ENCODE measurements around the gene CROCC.

Gene CROCC

GRCh38 chr1:16968372-16968771 is 46.6 kb downstream of the CROCC start:
- no peak for DNase-seq
- H3K36me3 ChIP-seq: no peaks in the 10 kb centered on the region
- no peak overlapping the region for H3K4me3 ChIP-seq (ENCODE audit: low read depth, low read length)
- TF ChIP-seq, protein P1, sequence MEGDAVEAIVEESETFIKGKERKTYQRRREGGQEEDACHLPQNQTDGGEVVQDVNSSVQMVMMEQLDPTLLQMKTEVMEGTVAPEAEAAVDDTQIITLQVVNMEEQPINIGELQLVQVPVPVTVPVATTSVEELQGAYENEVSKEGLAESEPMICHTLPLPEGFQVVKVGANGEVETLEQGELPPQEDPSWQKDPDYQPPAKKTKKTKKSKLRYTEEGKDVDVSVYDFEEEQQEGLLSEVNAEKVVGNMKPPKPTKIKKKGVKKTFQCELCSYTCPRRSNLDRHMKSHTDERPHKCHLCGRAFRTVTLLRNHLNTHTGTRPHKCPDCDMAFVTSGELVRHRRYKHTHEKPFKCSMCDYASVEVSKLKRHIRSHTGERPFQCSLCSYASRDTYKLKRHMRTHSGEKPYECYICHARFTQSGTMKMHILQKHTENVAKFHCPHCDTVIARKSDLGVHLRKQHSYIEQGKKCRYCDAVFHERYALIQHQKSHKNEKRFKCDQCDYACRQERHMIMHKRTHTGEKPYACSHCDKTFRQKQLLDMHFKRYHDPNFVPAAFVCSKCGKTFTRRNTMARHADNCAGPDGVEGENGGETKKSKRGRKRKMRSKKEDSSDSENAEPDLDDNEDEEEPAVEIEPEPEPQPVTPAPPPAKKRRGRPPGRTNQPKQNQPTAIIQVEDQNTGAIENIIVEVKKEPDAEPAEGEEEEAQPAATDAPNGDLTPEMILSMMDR (IDR thresholded peaks at IDR 0.05; ENCODE audit: low read depth, low read length): no peak
- no peaks in the 10 kb centered on the region for H3K4me1 ChIP-seq
- H3K9me3 ChIP-seq: no peaks in the 10 kb centered on the region
- no peaks in the 10 kb centered on the region for H3K27me3 ChIP-seq

DNA sequence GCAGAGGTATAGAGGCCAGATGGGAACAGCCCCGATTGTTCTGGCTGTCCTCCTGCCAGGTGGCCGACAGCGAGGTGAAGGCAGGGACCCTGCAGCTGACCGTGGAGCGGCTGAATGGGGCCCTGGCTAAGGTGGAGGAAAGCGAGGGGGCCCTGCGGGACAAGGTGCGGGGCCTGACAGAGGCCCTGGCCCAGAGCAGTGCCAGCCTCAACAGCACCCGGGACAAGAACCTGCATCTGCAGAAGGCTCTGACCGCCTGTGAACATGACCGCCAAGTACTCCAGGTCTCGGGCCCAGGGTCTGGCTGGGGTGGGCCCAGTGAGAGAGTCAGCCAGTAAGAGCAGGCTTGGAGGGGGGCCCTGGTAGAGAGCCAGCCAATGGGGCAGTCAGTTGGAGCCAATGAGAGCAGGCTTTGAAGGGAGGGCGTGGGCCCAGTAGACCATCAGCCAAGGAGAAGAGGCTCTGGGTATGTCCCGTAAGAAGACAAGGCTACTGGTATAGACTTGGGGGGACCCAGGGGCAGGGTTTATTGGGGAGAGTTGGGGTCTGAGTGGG is 47.4 kb downstream of the CROCC start:
- Histone ChIP-seq H3K36me3 (no peaks in the 10 kb centered on the region), H3K4me1 (no peaks in the 10 kb centered on the region), H3K4me3 (ENCODE audit: low read depth, low read length) (no peak overlapping the region), H3K27me3 (no peaks in the 10 kb centered on the region), H3K9me3 (no peaks in the 10 kb centered on the region)
- TF ChIP-seq, protein P1 (IDR thresholded peaks at IDR 0.05; ENCODE audit: low read depth, low read length): no peak
- DNase-seq: no peak

DNA sequence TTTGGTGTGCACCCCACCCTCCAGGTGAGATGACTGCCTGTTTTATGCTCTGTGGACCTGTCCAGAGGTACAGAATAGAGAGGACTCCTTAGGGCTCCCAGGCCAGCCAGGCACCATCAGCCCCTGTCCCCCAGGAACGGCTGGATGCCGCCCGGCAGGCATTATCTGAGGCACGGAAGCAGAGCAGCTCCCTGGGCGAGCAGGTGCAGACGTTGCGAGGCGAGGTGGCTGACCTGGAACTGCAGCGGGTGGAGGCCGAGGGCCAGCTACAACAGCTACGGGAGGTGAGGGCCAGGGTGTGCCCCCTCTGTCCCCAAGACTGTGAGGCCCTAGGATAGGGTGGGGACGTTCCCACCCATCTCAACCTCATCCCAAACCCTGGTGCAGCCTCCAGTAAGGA is 47.9 kb downstream of the CROCC start:
- Histone ChIP-seq H3K4me3 (ENCODE audit: low read depth, low read length) (no peak overlapping the region), H3K36me3 (no peaks in the 10 kb centered on the region), H3K27me3 (no peaks in the 10 kb centered on the region), H3K9me3 (no peaks in the 10 kb centered on the region), H3K4me1 (no peaks in the 10 kb centered on the region)
- DNase-seq: no peak
- TF ChIP-seq, protein P1 (IDR thresholded peaks at IDR 0.05; ENCODE audit: low read depth, low read length): no peak

DNA sequence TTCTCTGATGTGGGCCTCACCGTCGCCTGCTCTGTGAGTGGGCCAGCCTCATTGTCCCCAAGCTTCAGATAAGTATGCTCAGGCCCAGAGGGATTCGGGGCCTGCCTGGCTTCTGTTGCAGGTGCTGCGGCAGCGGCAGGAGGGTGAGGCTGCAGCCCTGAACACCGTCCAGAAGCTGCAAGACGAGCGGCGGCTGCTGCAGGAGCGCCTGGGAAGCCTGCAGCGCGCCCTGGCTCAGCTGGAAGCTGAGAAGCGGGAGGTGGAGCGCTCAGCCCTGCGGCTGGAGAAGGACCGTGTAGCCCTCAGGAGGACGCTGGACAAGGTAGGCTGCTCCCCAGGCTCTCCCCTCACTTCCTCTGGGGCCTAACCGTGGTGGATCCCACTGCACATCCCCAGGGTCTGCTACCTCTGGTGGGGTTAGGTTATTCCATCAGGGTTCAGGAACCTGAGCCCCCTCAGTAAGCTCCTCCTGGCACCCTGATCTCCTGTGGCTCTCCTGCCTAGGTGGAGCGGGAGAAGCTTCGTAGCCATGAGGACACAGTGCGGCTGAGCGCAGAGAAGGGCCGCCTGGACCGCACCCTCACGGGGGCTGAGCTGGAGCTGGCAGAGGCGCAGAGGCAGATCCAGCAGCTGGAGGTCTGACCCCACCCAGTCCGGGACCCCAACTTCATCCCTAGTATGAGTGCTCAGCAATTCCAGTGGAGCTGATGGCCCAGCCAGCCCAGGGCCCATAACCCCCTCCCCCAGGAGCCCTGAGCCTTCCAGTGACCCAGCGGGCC is 48.6 kb downstream of the CROCC start:
- TF ChIP-seq, protein P1 (IDR thresholded peaks at IDR 0.05; ENCODE audit: low read depth, low read length): no peak
- Histone ChIP-seq H3K4me3 (ENCODE audit: low read depth, low read length) (no peak overlapping the region), H3K27me3 (no peaks in the 10 kb centered on the region), H3K4me1 (no peaks in the 10 kb centered on the region), H3K36me3 (no peaks in the 10 kb centered on the region), H3K9me3 (no peaks in the 10 kb centered on the region)
- no peak for DNase-seq

GRCh38 chr1:16971341-16972188 is 49.8 kb downstream of the CROCC start:
- no peaks in the 10 kb centered on the region for H3K36me3 ChIP-seq
- TF ChIP-seq, protein P1 (IDR thresholded peaks at IDR 0.05; ENCODE audit: low read depth, low read length): peak; percentile 37
- no peaks in the 10 kb centered on the region for H3K27me3 ChIP-seq

More at GRCh38 chr1:16971341-16972188, 49.8 kb downstream of the CROCC start:
- Histone ChIP-seq H3K4me3 (ENCODE audit: low read depth, low read length) (no peak overlapping the region), H3K9me3 (no peaks in the 10 kb centered on the region), H3K4me1 (no peaks in the 10 kb centered on the region)
- DNase-seq: peak; percentile 61
